PC-9 (cell line): ENCODE results near the gene TOP1. TPM values are rescaled to one million over a fixed set of nuclear protein-coding genes. Genes with fewer than 3 reads are reported as not detected.

Source experiments
- BruUV-seq: library from RNA; stranded (reverse); fragments of 400-500 nt; replicated peaks from 2 replicates; lab custom pipeline; 2021; lab: Mats Ljungman, UMichigan
- CTCF ChIA-PET: fragments of 300-600 bp; sonication (Branson Sonifier 250); formaldehyde crosslinking; loops from one replicate; lab custom pipeline; 2022; ENCODE audit warnings: antibody characterized with exemption; lab: Charles Lee
- POLR2A ChIA-PET: fragments of 300-600 bp; sonication (Branson Sonifier 250); formaldehyde crosslinking; loops from one replicate; lab custom pipeline; 2022; ENCODE audit warnings: antibody characterized with exemption; ENCODE audit not compliant: unreplicated experiment; lab: Charles Lee
- DNase-seq, 2 experiments: peaks; one replicate each; pipeline versions ENCODE4 v3.0.0 to v3.0.0-alpha.2; 2015 to 2022; ENCODE audit warnings: mixed read lengths in 1 of 2
- H2AFZ ChIP-seq: fragments of 200-600 bp; sonication (generic); 2 replicates; pipeline ENCODE4 v1.8.1; 2017; ENCODE audit warnings: antibody characterized with exemption
- H3F3A ChIP-seq: fragments of 200-600 bp; sonication (generic); 2 replicates; pipeline ENCODE4 v1.8.1; 2017; ENCODE audit warnings: antibody characterized with exemption, mild to moderate bottlenecking, low read depth; ENCODE audit not compliant: insufficient read depth
- H3K27ac ChIP-seq: fragments of 200-600 bp; sonication (generic); 2 replicates; pipeline ENCODE4 v1.6.1; 2016; ENCODE audit warnings: mixed run types
- H3K27me3 ChIP-seq: fragments of 200-600 bp; sonication (generic); 2 replicates; pipeline ENCODE4 v1.6.1; 2016; ENCODE audit warnings: low read depth, mixed run types; ENCODE audit not compliant: insufficient read depth
- H3K36me3 ChIP-seq: fragments of 200-600 bp; sonication (generic); 2 replicates; pipeline ENCODE4 v1.6.1; 2016; ENCODE audit warnings: low read depth, mixed run types
- H3K4me1 ChIP-seq: fragments of 200-600 bp; sonication (generic); replicated peaks from 2 replicates; pipeline ENCODE4 v1.6.1; 2016; ENCODE audit warnings: mixed run types; ENCODE audit not compliant: insufficient read depth
- H3K4me2 ChIP-seq: fragments of 200-600 bp; sonication (generic); 2 replicates; pipeline ENCODE4 v1.6.1; 2017; ENCODE audit warnings: mixed run types
- H3K4me3 ChIP-seq: fragments of 200-600 bp; sonication (generic); 2 replicates; pipeline ENCODE4 v1.6.1; 2016; ENCODE audit warnings: mixed run types
- H3K79me2 ChIP-seq: fragments of 200-600 bp; sonication (generic); 2 replicates; pipeline ENCODE4 v1.6.1; 2017; ENCODE audit warnings: low read depth, mixed run types
- H3K9me2 ChIP-seq: fragments of 200-600 bp; sonication (generic); 2 replicates; pipeline ENCODE4 v1.8.1; 2017; ENCODE audit warnings: mild to moderate bottlenecking; ENCODE audit not compliant: insufficient read depth
- H3K9me3 ChIP-seq: fragments of 200-600 bp; sonication (generic); 2 replicates; pipeline ENCODE4 v1.8.1; 2016; ENCODE audit warnings: low read depth; ENCODE audit not compliant: insufficient read depth
- H4K20me1 ChIP-seq: fragments of 200-600 bp; sonication (generic); 2 replicates; pipeline ENCODE4 v1.8.1; 2017; ENCODE audit not compliant: insufficient read depth
- EZH2 ChIP-seq: fragments of 200-600 bp; sonication (generic); IDR thresholded peaks from 2 replicates; pipeline ENCODE4 v1.8.0; 2017; ENCODE audit warnings: antibody characterized with exemption, low read depth
- intact Hi-C: fragments of 100-400 bp; cut with micrococcal nuclease; formaldehyde crosslinking; loops from one replicate; pipeline ENCODE4 v1.10.0; 2022; ENCODE audit not compliant: unreplicated experiment
- total RNA-seq: library from RNA; stranded (reverse); gene quantifications from 2 replicates; pipeline ENCODE4 v1.2.3, GENCODE V29; 2021
- TF ChIP-seq, protein P1 (sequence below): fragments of 200-600 bp; sonication (generic); conservative IDR thresholded peaks from 2 replicates; pipeline ENCODE4 v1.6.1; 2017; ENCODE audit warnings: mixed run types, antibody characterized with exemption, mild to moderate bottlenecking, moderate library complexity

TOP1 gene
- total RNA-seq, 1 experiment from 2014 or later = 55.8 TPM

DNA sequence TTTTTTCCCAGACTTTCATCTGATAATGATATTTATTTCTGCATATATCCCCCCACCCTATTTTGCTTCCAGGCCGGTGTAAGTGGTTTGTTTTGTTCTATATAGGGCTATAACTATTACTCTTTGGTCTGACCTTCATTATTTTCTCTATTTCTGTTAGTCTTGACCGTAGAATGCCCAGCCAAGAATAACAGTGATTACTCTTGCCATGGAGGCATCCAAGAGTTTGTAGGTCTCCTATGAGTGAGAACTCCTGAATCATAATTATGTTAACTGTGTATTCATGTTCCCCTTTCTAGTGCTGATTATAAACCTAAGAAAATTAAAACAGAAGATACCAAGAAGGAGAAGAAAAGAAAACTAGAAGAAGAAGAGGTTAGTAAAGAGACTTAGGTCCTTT, 52.2 kb downstream of the TOP1 start:
- no peaks in the 10 kb centered on the region for H3K9me2 ChIP-seq
- H3F3A ChIP-seq = peaks cover 51% of the 10 kb centered on the region
- no peaks in the 10 kb centered on the region for H3K27me3 ChIP-seq
- peaks cover 8% of the 10 kb centered on the region for H3K79me2 ChIP-seq
- ChIA-PET POLR2A (no interaction called here), CTCF (interaction anchor here (1.7 kb wide), 1 partner anchor 90 kb away, joined by 6 read pairs; no protein-coding TSS in a partner anchor)
- no TSS peak for BruUV-seq
- H3K9me3 ChIP-seq = no peaks in the 10 kb centered on the region
- H3K4me1 ChIP-seq = peaks cover 27% of the 10 kb centered on the region
- TF ChIP-seq, protein P1, sequence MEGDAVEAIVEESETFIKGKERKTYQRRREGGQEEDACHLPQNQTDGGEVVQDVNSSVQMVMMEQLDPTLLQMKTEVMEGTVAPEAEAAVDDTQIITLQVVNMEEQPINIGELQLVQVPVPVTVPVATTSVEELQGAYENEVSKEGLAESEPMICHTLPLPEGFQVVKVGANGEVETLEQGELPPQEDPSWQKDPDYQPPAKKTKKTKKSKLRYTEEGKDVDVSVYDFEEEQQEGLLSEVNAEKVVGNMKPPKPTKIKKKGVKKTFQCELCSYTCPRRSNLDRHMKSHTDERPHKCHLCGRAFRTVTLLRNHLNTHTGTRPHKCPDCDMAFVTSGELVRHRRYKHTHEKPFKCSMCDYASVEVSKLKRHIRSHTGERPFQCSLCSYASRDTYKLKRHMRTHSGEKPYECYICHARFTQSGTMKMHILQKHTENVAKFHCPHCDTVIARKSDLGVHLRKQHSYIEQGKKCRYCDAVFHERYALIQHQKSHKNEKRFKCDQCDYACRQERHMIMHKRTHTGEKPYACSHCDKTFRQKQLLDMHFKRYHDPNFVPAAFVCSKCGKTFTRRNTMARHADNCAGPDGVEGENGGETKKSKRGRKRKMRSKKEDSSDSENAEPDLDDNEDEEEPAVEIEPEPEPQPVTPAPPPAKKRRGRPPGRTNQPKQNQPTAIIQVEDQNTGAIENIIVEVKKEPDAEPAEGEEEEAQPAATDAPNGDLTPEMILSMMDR = no peak
- TF ChIP-seq EZH2 = no peak
- no peak for DNase-seq
- no peak overlapping the region for H3K4me2 ChIP-seq
- H3K27ac ChIP-seq = no peak overlapping the region
- no peak overlapping the region for H3K4me3 ChIP-seq
- intact Hi-C loops = no loop called here
- H3K36me3 ChIP-seq = peaks cover 62% of the 10 kb centered on the region
- H4K20me1 ChIP-seq = peaks cover 3% of the 10 kb centered on the region; the same call in 1 of the 2 replicates
- no peak overlapping the region for H2AFZ ChIP-seq

DNA sequence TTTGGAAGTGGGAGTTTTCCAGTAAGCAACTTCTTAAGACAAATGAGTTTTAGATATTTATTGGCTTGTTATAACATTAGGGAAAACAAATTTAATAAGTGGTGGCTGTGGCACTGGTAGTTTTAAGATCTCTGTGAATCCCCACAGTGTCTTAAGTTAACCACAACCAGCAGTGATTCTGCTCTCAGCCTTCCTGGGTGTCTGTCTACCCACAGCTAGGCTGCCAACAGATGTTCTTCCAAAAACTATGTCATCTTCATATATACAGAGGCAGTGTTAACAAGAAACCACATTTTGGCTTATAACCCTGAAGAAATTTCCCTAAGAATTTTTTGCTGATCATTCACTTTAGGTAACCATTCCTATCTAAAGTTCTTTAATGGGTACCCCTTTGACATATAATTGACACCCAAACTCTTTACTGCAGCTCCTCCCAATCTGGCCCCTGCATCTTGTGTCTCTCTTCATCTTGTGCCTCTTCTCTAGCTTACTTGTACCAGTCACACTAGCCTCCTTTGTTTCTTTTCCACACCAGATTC, 52.7 kb downstream of the TOP1 start:
- Histone ChIP-seq H3K36me3 (peaks cover 62% of the 10 kb centered on the region), H3F3A (peaks cover 52% of the 10 kb centered on the region), H3K4me3 (no peak overlapping the region), H2AFZ (no peak overlapping the region), H3K4me1 (peaks cover 32% of the 10 kb centered on the region), H4K20me1 (peaks cover 3% of the 10 kb centered on the region; the same call in 1 of the 2 replicates), H3K27ac (no peak overlapping the region), H3K27me3 (no peaks in the 10 kb centered on the region), H3K9me3 (no peaks in the 10 kb centered on the region), H3K79me2 (peaks cover 5% of the 10 kb centered on the region; the same call in 1 of the 2 replicates), H3K4me2 (no peak overlapping the region), H3K9me2 (no peaks in the 10 kb centered on the region)
- intact Hi-C loops = no loop called here
- CTCF ChIA-PET = no interaction called here
- TF ChIP-seq EZH2 = no peak
- TF ChIP-seq, protein P1 = no peak
- DNase-seq = no peak
- BruUV-seq = no TSS peak
- POLR2A ChIA-PET = no interaction called here

DNA sequence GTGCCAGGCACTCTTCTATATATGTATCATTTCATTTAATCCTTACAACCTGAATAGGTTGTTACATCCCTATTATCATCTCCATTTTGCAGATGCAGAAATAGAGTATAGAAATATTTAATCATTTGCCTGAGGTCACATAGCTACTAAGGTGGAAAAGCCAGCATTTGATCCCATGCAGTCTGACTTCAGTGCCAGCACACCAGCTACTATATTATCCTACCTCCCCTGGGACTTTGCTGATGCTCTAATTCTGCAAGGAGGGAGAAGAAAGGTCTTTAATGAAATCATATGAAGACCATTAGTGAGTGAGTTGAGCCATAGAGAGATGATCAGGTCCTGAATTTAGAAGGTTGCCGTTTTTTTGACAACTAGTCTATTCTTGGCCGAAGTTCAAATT, 53.7 kb downstream of the TOP1 start:
- no peak overlapping the region for H3K27ac ChIP-seq
- peaks cover 42% of the 10 kb centered on the region for H3K4me1 ChIP-seq
- H3K4me3 ChIP-seq = no peak overlapping the region
- H3K4me2 ChIP-seq = no peak overlapping the region
- intact Hi-C loops = no loop called here
- ChIA-PET POLR2A (no interaction called here), CTCF (no interaction called here)
- H3K9me2 ChIP-seq = no peaks in the 10 kb centered on the region
- no TSS peak for BruUV-seq
- DNase-seq = no peak
- H4K20me1 ChIP-seq = peaks cover 3% of the 10 kb centered on the region; the same call in 1 of the 2 replicates
- no peak overlapping the region for H2AFZ ChIP-seq
- H3F3A ChIP-seq = peaks cover 56% of the 10 kb centered on the region
- TF ChIP-seq EZH2 = no peak
- TF ChIP-seq, protein P1 = no peak
- H3K27me3 ChIP-seq = no peaks in the 10 kb centered on the region
- no peaks in the 10 kb centered on the region for H3K9me3 ChIP-seq
- no peaks in the 10 kb centered on the region for H3K79me2 ChIP-seq
- H3K36me3 ChIP-seq = peaks cover 52% of the 10 kb centered on the region
